NCI-H82 (cell line): ENCODE data around the gene DCAKD.

Experiments used
- DNase-seq: peaks from one replicate; lab custom pipeline; 2025; lab: John Stamatoyannopoulos, UW

The DCAKD gene

DNA sequence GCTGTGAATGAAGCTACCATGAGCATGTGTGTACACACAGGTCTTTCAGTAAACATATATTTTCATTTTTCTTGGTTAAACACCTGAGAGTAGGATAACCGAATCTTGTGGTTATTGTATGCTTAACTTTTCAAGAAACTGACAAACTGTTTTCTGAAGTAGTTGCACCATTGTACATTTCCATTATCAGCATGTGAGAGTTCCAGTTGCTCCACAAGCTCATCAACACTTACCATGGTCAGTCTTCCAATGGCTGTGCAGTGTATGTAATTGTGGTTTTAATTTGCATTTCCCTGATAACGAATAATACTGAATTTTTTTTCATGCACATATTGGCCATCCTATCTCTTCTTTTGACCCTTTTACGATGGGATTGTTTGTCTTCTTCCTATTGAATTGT lies 52.0 kb downstream of the DCAKD start:
- DNase-seq: no peak

GRCh38 chr17:44998646-44999045 lies 52.8 kb downstream of the DCAKD start:
- DNase-seq: no peak

GRCh38 chr17:44997733-44998520 lies 53.5 kb downstream of the DCAKD start:
- DNase-seq: peak; percentile 83

DNA sequence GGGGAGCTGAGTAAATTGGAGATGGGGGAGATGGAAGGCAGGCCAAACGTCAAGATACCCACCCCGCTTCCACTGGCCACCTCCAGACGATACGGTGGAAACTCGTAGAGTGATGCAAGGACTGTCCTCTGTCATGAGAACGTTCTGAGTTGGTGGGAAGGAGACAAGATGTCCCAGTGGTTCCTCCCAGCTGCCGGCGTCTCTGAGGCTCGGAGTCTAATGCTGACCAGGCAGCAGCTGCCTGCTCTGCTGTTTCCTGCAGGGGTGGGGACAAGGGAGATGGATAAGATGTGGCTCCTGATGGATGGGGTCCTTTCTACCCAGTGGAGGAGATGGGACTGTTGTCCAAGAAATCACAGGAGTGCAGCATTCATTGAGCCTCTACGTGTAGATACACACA lies 55.1 kb downstream of the DCAKD start:
- peak; percentile 26 for DNase-seq

GRCh38 chr17:44995436-44996001 lies 55.9 kb downstream of the DCAKD start:
- peak; percentile 57 for DNase-seq

DNA sequence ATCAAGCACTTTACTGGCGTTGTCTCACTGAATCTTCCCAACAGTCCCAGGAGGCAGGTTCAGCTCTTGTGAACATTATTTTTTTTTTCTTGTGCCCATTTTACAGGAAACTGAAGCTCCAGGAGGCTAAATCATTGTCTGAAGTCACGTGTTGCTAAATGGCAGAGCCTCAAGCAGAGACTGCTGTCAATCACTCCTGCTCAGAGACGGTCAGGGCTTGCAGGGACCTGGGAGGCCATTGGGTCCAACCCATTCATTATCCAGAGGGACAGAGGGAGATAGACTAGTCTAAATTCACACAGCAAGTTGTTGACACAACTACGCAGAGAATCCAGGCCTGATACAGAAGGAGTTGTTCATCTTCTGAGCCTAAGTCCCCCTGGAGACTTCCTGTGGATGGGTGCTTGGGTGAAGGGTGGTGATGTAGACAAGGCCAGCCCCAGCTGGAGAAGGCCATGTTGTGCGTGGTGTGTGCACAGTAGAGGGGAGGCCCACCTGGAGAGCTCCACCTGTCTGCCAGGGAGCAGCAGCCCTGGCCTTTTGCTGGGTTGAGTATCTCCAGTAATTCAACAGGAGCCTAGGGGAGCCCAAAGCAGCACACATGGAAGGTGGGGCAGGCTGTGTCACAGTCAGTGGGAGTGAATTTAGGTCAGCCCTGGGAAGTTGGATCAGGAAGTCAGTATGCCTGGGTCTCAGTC lies 59.0 kb downstream of the DCAKD start:
- DNase-seq: no peak

DNA sequence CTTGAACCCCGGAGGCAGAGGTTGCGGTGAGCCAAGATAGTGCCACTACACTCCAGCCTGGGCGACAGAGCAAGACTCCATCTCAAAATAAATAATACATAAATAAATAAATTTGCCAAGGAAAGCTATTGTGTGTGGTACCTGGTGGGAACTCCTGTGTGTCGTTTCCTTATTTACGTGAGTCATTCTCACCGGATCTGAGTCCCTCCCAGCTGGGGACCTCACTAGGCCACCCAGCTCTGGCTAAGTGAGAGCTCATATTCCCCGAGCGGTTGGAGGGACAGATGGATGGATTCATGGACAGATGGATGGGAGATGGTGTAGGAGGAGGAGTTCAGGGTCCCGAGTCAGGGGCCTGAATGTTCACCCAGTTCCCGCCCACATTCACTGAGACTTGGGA lies 60.4 kb downstream of the DCAKD start:
- DNase-seq: peak; percentile 91

DNA sequence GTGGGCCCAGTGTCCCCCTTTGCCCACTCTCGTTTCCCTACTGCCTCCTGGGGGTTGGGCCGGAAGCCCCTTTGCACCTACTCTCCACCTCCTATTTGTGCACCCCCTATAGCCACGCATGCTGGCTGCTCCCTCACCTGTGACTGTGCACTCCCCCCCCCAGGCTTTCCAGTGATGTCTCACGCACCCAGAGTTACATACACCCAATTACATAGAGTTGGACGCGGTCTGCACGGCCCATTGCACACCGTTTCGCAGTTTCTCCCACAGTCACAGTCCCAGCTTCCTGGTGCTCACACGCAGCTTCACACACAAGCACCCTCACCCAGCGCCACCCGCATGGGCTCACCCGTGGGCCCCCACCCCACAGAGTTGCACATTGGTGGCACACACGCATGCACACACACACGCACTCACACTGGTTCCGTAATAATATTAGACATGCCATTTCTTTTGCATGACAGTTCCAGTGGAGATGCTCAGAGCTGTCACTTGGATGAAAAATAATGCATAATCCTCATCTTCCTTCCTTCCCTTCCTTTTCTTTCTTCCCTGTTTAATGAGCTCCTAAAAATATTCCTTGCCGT lies 61.8 kb downstream of the DCAKD start:
- DNase-seq: no peak

- peak; percentile 56 for DNase-seq
These were observed 63.1 kb downstream of the DCAKD start for GRCh38 chr17:44988044-44988942.

DNA sequence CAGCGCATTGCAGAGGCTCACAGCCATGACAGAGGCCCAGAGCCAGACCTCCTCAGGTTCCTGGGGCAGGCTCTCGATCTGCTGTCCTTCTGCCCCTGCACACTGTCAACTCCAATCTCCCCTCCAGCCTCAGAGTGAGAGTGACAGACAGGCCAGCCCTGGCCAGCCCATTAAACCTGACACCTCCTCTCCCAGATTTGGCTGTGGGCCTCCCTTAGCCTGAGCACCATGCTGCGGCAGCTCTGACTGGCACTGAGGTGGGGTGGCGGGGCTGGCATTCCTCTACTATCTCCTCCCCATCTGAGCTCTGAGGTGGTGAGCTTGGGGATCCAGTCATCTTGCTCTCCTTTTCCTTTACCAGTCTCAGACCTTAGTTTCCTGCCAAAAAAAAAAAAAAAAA lies 67.9 kb downstream of the DCAKD start:
- no peak for DNase-seq

- DNase-seq: no peak
These were observed 69.2 kb downstream of the DCAKD start for GRCh38 chr17:44982113-44982702.

DNA sequence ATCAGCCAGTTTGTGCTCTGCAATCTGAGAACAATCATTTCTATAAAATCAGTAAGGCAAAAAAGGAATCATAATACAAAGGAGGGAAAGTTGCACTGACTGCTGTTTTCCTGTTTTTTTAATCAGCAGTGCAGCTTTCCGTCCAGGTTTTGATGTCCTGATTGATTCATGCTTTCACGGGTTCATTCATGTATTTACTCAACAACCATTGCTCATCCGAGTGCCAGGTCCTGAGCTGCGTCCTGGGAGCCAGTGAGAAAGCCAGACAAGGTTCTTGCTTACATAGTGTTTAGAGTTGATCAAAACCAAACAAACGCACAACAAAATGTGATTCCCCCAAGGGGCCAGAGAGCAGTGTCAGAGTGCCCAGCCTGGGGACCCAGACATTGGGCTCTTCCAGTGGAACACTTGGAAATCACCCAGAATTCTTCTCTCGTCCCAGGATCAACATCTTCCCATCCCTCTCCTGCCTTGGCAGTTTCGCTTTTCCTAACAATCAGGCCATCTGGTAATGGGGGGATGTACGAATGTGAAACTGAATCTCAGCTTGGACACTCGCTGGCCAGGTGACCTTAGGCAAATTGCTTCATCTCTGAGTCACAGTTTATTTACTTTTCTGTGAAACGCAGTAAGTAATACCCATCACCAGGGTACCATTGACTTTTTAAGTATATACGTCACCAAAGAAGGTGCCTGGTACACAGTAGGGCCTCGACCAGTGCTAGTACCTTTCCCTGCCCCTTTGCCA lies 70.0 kb downstream of the DCAKD start:
- DNase-seq: no peak

GRCh38 chr17:44979426-44979995 lies 71.9 kb downstream of the DCAKD start:
- peak; percentile 60 for DNase-seq

GRCh38 chr17:44978807-44979206 lies 72.6 kb downstream of the DCAKD start:
- no peak for DNase-seq

DNA sequence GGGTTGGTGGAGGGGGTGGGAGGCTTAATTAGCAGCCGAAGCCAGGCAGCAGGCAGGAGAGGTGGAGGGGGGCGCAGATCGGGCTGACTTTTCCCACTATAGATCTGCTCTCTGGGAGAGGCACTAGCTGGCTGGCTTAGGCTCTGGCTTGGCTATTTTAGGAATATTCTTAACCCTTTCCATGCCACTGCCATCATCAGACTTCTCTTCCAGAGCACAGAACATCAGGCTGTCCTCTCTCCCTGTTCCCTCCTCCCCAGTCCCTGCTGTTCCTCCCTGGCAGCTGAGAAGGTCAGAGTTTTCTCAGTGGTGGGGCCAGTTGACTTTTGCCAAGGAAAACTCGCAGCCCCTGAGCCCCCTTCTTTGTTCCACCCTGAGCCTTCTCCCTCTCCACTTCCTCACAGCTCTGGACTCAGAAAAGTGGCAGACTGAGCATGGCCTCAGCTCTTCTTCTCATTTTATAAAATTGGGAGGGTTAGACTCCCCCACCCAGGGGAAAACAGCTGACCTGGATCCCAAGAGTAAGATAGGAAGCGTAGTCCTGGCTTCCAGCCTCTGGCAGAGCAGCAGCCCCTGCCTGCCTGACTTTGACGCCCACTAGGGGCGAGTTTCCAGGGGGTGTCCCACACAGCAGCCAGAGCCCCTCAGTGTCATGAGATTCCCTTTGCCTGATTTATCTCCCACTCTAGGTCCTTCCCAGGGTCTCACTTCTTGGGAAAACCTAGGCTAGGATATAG lies 73.5 kb downstream of the DCAKD start:
- DNase-seq: peak; percentile 35

DNA sequence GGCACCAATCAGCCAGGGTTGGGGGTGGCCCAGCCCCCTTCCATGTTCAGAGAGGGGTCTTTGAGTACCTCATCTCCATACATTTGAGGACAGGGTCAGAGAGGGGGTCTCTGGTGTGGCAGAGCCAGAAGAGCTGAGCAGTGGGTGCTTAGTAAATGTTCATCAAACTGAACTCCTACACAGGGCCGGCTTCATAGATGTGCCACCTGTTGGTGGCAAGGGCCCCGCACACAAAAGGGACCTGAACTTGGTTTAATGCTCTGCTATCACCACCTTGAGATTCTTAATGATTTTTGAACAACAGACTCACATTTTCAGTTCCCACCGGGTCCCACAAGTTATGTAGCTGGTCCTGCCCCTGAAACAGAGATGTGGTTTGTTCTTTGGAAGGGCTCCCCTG lies 74.4 kb downstream of the DCAKD start:
- no peak for DNase-seq

DNA sequence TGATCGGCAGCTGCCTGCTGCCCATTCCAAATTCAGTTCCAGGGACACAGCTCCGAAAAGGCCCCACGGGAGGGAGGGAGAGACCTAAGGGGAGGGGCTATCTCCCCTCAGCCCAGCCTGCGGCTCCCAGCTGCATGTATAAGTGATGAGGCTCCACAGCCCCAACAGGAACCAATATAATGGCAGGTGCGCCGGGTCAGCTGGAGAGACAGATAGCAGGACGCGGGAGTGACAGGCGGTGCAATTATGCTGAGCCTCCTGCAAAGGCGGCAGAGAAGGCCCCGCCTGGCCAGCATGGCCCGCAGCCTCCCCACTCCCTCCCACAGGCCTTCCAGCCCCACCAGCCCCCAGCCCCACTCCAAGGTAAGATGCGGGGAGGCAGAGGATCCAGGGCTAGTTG lies 75.2 kb downstream of the DCAKD start:
- peak; percentile 73 for DNase-seq
